Natural killer cell (primary cell): ENCODE measurements around the gene ZNF507. TPM values are rescaled to one million over a fixed set of nuclear protein-coding genes. Genes with fewer than 3 reads are reported as not detected.
"Not testable (repeated sequence)": the region's sequence is repeated elsewhere in the genome, so short reads cannot be mapped to it uniquely, and the experiment has no call there.

ENCODE experiments used
- ATAC-seq, 3 donors: fragments of 150-1000 bp in 2 of 3; fragments of 200-7000 bp in 1 of 3; cut with Tn5 transposase; 1 replicate in 1 of 3; 2 replicates in 2 of 3; pipeline ENCODE4 v1.10.0; 2021; ENCODE audit warnings: mild to moderate bottlenecking in 2 of 3, moderate library complexity in 2 of 3
- DNase-seq, 2 donors: peaks; one replicate each; pipeline versions ENCODE4 v3.0.0 to v3.0.0-alpha.2; 2013 to 2021; ENCODE audit warnings: mixed read lengths in 1 of 2
- H3K27ac ChIP-seq: one replicate; pipeline ENCODE4 v1.5.1; 2013; ENCODE audit warnings: mild to moderate bottlenecking, low read length
- H3K27me3 ChIP-seq: one replicate; pipeline ENCODE4 v1.6.1; 2013; ENCODE audit warnings: low read length; ENCODE audit not compliant: control insufficient read depth, insufficient read depth
- H3K36me3 ChIP-seq: one replicate; pipeline ENCODE4 v1.6.1; 2013; ENCODE audit warnings: low read length; ENCODE audit not compliant: control insufficient read depth, insufficient read depth
- H3K4me1 ChIP-seq: one replicate; pipeline ENCODE4 v1.6.1; 2013; ENCODE audit warnings: low read length; ENCODE audit not compliant: control insufficient read depth, insufficient read depth
- H3K4me3 ChIP-seq: one replicate; pipeline ENCODE4 v1.5.1; 2013; ENCODE audit warnings: low read length
- H3K9me3 ChIP-seq: one replicate; pipeline ENCODE4 v1.6.1; 2013; ENCODE audit warnings: low read length; ENCODE audit not compliant: control insufficient read depth, insufficient read depth
- H3K27ac Mint-ChIP-seq, 2 donors: one replicate each; pipeline ENCODE4 v1.8.0; 2022; ENCODE audit warnings: mild to moderate bottlenecking in 2 of 2, mixed read lengths in 2 of 2, moderate library complexity in 1 of 2
- H3K27me3 Mint-ChIP-seq, 2 donors: one replicate each; pipeline ENCODE4 v1.8.0; 2022; ENCODE audit warnings: low read depth in 2 of 2, mixed read lengths in 2 of 2
- H3K36me3 Mint-ChIP-seq: one replicate; pipeline ENCODE4 v1.8.0; 2022; ENCODE audit warnings: mixed read lengths
- H3K4me1 Mint-ChIP-seq, 2 donors: one replicate each; pipeline ENCODE4 v1.8.0; 2022; ENCODE audit warnings: mixed read lengths in 2 of 2
- H3K4me3 Mint-ChIP-seq: one replicate; pipeline ENCODE4 v1.8.0; 2022; ENCODE audit warnings: mild to moderate bottlenecking, moderate library complexity, mixed read lengths
- H3K9me3 Mint-ChIP-seq, 2 donors: one replicate each; pipeline ENCODE4 v1.8.0; 2022; ENCODE audit warnings: mixed read lengths in 2 of 2
- CTCF ChIP-seq: fragments of 200-600 bp; IDR thresholded peaks from one replicate; pipeline ENCODE4 v1.8.0; 2022; ENCODE audit warnings: antibody characterized with exemption
- WGBS: methylation state at CpG from one replicate; pipeline ENCODE4 v1.1.7; 2013; ENCODE audit warnings: missing lambda C conversion rate; ENCODE audit not compliant: insufficient coverage; 5-methylcytosine and 5-hydroxymethylcytosine counted together
- intact Hi-C: fragments of 100-400 bp; cut with micrococcal nuclease; formaldehyde crosslinking; loops from one replicate; pipeline ENCODE4 v1.14.2; 2022
- total RNA-seq, 4 donors: library from RNA; stranded (reverse); fragments of 120-200 nt in 1 of 4; gene quantifications; one replicate each; pipeline versions ENCODE4 v1.2.3 to v1.2.4, GENCODE V29; 2013 to 2022

ZNF507 gene
- total RNA-seq, 3 donors from 2014 or later (not counting 1 experiment from before 2014, with no cell fraction given) = 27.9 to 34.6 (median 29.1) TPM

- Mint-ChIP-seq H3K36me3 (no peaks in the 10 kb centered on the region), H3K27ac (peak overlapping the region; percentile 35 to 44), H3K27me3 (no peaks in the 10 kb centered on the region), H3K4me1 (peaks cover 14 to 21% of the 10 kb centered on the region in 2 donors), H3K9me3 (no peaks in the 10 kb centered on the region), H3K4me3 (peak overlapping the region; percentile 17)
- Histone ChIP-seq H3K27ac (no peak overlapping the region), H3K4me3 (no peak overlapping the region), H3K9me3 (no peaks in the 10 kb centered on the region), H3K36me3 (no peaks in the 10 kb centered on the region), H3K4me1 (peaks cover 4% of the 10 kb centered on the region), H3K27me3 (no peaks in the 10 kb centered on the region)
- WGBS = 56% methylated on average over 7 of the region's 7 CpGs
- peak in 2 of 3 donors; percentile 20 to 85 for ATAC-seq
- no peak for DNase-seq
- TF ChIP-seq CTCF = no peak
- intact Hi-C loops = no loop called here
Measured at GRCh38 chr19:32421589-32422361, 76.4 kb downstream of the ZNF507 start.

- no peak overlapping the region for H3K27ac ChIP-seq
- no peaks in the 10 kb centered on the region for H3K36me3 ChIP-seq
- Mint-ChIP-seq H3K4me3 (no peak overlapping the region), H3K36me3 (no peaks in the 10 kb centered on the region), H3K27ac (peak overlapping the region; percentile 35 to 44), H3K4me1 (peaks cover 14 to 21% of the 10 kb centered on the region in 2 donors), H3K27me3 (no peaks in the 10 kb centered on the region), H3K9me3 (no peaks in the 10 kb centered on the region)
- no peak for ATAC-seq
- peaks cover 4% of the 10 kb centered on the region for H3K4me1 ChIP-seq
- 91% methylated on average over 1 of the region's 3 CpGs for WGBS
- no peak for TF ChIP-seq CTCF
- DNase-seq = no peak
- no peaks in the 10 kb centered on the region for H3K9me3 ChIP-seq
- no peaks in the 10 kb centered on the region for H3K27me3 ChIP-seq
- H3K4me3 ChIP-seq = no peak overlapping the region
- intact Hi-C loops = no loop called here
Measured at GRCh38 chr19:32422435-32422834, 77.0 kb downstream of the ZNF507 start.

- WGBS = 100% methylated on average over 2 of the region's 3 CpGs
Measured at GRCh38 chr19:32423944-32424343, 78.5 kb downstream of the ZNF507 start.

GRCh38 chr19:32427536-32427935, 82.1 kb downstream of the ZNF507 start:
- no peak overlapping the region for H3K4me3 ChIP-seq
- intact Hi-C loops = no loop called here
- no peaks in the 10 kb centered on the region for H3K27me3 Mint-ChIP-seq
- no peaks in the 10 kb centered on the region for H3K36me3 ChIP-seq
- no peaks in the 10 kb centered on the region for H3K9me3 Mint-ChIP-seq
- no peaks in the 10 kb centered on the region for H3K27me3 ChIP-seq
- no peak overlapping the region for H3K4me3 Mint-ChIP-seq
- H3K27ac ChIP-seq = no peak overlapping the region
- WGBS = 100% methylated on average over 2 of the region's 3 CpGs
- no peak overlapping the region for H3K27ac Mint-ChIP-seq
- DNase-seq = no peak
- H3K4me1 ChIP-seq = no peaks in the 10 kb centered on the region
- H3K36me3 Mint-ChIP-seq = no peaks in the 10 kb centered on the region
- ATAC-seq = no peak
- peaks cover 4 to 5% of the 10 kb centered on the region in 2 donors for H3K4me1 Mint-ChIP-seq
- H3K9me3 ChIP-seq = no peaks in the 10 kb centered on the region
- no peak for TF ChIP-seq CTCF

More at GRCh38 chr19:32423944-32424343, 78.5 kb downstream of the ZNF507 start:
- ATAC-seq, H3K27ac ChIP-seq, H3K36me3 Mint-ChIP-seq, H3K27me3 ChIP-seq, H3K27me3 Mint-ChIP-seq, H3K4me1 ChIP-seq, H3K9me3 Mint-ChIP-seq, H3K4me3 Mint-ChIP-seq, H3K4me3 ChIP-seq, DNase-seq, H3K9me3 ChIP-seq, H3K36me3 ChIP-seq, intact Hi-C loops, H3K27ac Mint-ChIP-seq: not testable (repeated sequence)
- H3K4me1 Mint-ChIP-seq = peaks cover 14 to 16% of the 10 kb centered on the region in 2 donors
